Activated B cell treated with CpG ODN at 0.5 μM for 24 hours (primary cell): ENCODE data around the gene APBA1. TPM values are rescaled to one million over a fixed set of nuclear protein-coding genes. Genes with fewer than 3 reads are reported as not detected.

Source experiments
- ATAC-seq: fragments of 200-7000 bp; cut with Tn5 transposase; one replicate; pipeline ENCODE4 v1.10.0; 2021; ENCODE audit warnings: low read depth, mild to moderate bottlenecking, moderate library complexity
- CTCF ChIA-PET: fragments of 350-600 bp; sonication (Branson Sonifier 250); formaldehyde crosslinking; loops from one replicate; lab custom pipeline; 2021; ENCODE audit warnings: antibody characterized with exemption; lab: Charles Lee
- POLR2A ChIA-PET: fragments of 350-600 bp; sonication (Branson Sonifier 250); formaldehyde crosslinking; loops from one replicate; lab custom pipeline; 2021; ENCODE audit warnings: antibody characterized with exemption; lab: Charles Lee
- DNase-seq: peaks from one replicate; pipeline ENCODE4 v3.0.0; 2022
- H3K27ac Mint-ChIP-seq: one replicate; pipeline ENCODE4 v1.8.0; 2020; ENCODE audit warnings: mixed read lengths
- H3K27me3 Mint-ChIP-seq: one replicate; pipeline ENCODE4 v1.8.0; 2021; ENCODE audit warnings: mixed read lengths
- H3K36me3 Mint-ChIP-seq: one replicate; pipeline ENCODE4 v1.8.0; 2021; ENCODE audit warnings: low read depth, mixed read lengths
- H3K4me1 Mint-ChIP-seq: one replicate; pipeline ENCODE4 v1.8.0; 2021; ENCODE audit warnings: mixed read lengths
- H3K4me3 Mint-ChIP-seq: one replicate; pipeline ENCODE4 v1.8.0; 2020; ENCODE audit warnings: mild to moderate bottlenecking, mixed read lengths
- H3K9me3 Mint-ChIP-seq: one replicate; pipeline ENCODE4 v1.8.0; 2020; ENCODE audit warnings: mixed read lengths
- intact Hi-C: fragments of 100-400 bp; cut with micrococcal nuclease; formaldehyde crosslinking; loops from one replicate; pipeline ENCODE4 v1.15.1; 2024
- total RNA-seq: library from RNA; stranded (reverse); gene quantifications from 2 replicates; pipeline ENCODE4 v1.2.3, GENCODE V29; 2022
- TF ChIP-seq, protein P1 (sequence below): fragments of 200-600 bp; IDR thresholded peaks from one replicate; pipeline ENCODE4 v1.8.0; 2022; ENCODE audit warnings: antibody characterized with exemption, mild to moderate bottlenecking

The APBA1 gene
- total RNA-seq, 1 donor from 2014 or later: not detected

DNA sequence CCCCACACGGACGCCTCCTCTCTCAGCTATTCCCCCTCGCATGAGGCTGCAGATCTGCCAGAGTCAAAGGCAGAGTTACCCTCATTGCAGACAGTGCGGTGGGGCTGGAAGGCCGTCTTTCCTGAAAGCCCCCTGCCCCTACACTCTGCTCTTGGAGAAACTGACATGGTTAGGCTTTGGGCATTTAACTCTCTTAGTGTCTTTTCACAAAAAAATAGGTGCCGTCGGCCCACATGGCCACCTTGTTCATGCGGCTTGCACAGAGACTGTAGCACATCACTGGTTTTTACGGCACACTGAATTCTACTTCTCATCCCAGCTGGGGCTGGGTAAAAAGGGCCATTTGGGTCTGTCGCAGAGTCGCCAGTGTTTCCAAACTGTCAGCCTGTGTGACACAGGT lies 239.5 kb downstream of the APBA1 start:
- no peaks in the 10 kb centered on the region for H3K9me3 Mint-ChIP-seq
- H3K36me3 Mint-ChIP-seq: no peaks in the 10 kb centered on the region
- DNase-seq (no peak), ATAC-seq (no peak)
- CTCF ChIA-PET: interaction anchor here (0.6 kb wide), 1 partner anchor 13 kb away, joined by 3 read pairs; no protein-coding TSS in a partner anchor
- intact Hi-C loops: no loop called here
- TF ChIP-seq, protein P1, sequence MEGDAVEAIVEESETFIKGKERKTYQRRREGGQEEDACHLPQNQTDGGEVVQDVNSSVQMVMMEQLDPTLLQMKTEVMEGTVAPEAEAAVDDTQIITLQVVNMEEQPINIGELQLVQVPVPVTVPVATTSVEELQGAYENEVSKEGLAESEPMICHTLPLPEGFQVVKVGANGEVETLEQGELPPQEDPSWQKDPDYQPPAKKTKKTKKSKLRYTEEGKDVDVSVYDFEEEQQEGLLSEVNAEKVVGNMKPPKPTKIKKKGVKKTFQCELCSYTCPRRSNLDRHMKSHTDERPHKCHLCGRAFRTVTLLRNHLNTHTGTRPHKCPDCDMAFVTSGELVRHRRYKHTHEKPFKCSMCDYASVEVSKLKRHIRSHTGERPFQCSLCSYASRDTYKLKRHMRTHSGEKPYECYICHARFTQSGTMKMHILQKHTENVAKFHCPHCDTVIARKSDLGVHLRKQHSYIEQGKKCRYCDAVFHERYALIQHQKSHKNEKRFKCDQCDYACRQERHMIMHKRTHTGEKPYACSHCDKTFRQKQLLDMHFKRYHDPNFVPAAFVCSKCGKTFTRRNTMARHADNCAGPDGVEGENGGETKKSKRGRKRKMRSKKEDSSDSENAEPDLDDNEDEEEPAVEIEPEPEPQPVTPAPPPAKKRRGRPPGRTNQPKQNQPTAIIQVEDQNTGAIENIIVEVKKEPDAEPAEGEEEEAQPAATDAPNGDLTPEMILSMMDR: no peak
- POLR2A ChIA-PET: no interaction called here
- no peak overlapping the region for H3K4me3 Mint-ChIP-seq
- H3K27ac Mint-ChIP-seq: no peak overlapping the region
- H3K4me1 Mint-ChIP-seq: no peaks in the 10 kb centered on the region
- no peaks in the 10 kb centered on the region for H3K27me3 Mint-ChIP-seq

DNA sequence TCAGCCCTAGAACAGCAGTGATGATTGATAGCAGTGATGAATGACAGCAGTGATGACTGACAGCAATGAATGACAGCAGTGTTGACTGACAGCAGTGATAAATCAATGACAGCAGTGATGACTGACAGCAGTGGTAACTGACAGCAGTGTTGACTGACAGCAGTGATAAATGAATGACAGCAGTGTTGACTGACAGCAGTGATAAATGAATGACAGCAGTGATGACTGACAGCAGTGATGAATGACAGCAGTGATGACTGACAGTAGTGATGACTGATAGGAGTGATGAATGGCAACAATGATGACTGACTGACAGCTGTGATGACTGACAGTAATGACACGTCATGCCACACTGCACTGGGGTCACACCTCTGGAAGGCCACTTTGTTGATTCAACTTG lies 240.4 kb downstream of the APBA1 start:
- intact Hi-C loops: no loop called here
- Mint-ChIP-seq H3K4me1 (no peaks in the 10 kb centered on the region), H3K36me3 (no peaks in the 10 kb centered on the region), H3K27me3 (no peaks in the 10 kb centered on the region), H3K4me3 (no peak overlapping the region), H3K27ac (no peak overlapping the region), H3K9me3 (no peaks in the 10 kb centered on the region)
- ATAC-seq (no peak), DNase-seq (no peak)
- CTCF ChIA-PET: interaction anchor here (0.6 kb wide), 1 partner anchor 12 kb away, joined by 3 read pairs; no protein-coding TSS in a partner anchor
- POLR2A ChIA-PET: no interaction called here
- TF ChIP-seq, protein P1: no peak

DNA sequence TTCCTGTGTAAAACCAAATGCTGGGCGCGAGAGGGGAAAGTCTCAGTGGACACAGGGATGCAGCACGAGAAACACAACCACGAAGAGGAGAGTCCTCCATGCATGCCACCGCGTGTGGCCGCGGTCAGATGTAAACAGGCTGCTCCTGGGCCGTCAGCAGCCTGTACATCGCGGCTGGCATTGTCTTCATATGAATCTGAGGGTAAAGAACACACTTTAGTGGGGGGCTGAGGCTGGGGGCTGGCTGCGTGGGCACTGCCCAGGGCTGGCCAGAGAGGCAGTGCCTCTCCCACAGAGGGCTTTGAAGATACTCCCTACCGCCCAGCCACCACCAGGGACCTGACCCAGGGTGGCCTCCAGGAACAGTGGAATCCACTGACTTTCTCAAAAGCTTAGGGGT lies 241.0 kb downstream of the APBA1 start:
- no peak overlapping the region for H3K4me3 Mint-ChIP-seq
- no peak overlapping the region for H3K27ac Mint-ChIP-seq
- TF ChIP-seq, protein P1: no peak
- H3K4me1 Mint-ChIP-seq: no peaks in the 10 kb centered on the region
- no peaks in the 10 kb centered on the region for H3K27me3 Mint-ChIP-seq
- no peaks in the 10 kb centered on the region for H3K9me3 Mint-ChIP-seq
- H3K36me3 Mint-ChIP-seq: no peaks in the 10 kb centered on the region
- DNase-seq (no peak), ATAC-seq (no peak)
- POLR2A ChIA-PET: no interaction called here
- CTCF ChIA-PET: no interaction called here
- intact Hi-C loops: no loop called here

- no peaks in the 10 kb centered on the region for H3K36me3 Mint-ChIP-seq
- no peaks in the 10 kb centered on the region for H3K4me1 Mint-ChIP-seq
- TF ChIP-seq, protein P1: no peak
- DNase-seq (no peak), ATAC-seq (no peak)
- ChIA-PET POLR2A (no interaction called here), CTCF (no interaction called here)
- no peaks in the 10 kb centered on the region for H3K9me3 Mint-ChIP-seq
- H3K27ac Mint-ChIP-seq: no peak overlapping the region
- no peaks in the 10 kb centered on the region for H3K27me3 Mint-ChIP-seq
- H3K4me3 Mint-ChIP-seq: no peak overlapping the region
- intact Hi-C loops: no loop called here
These were observed 242.0 kb downstream of the APBA1 start for GRCh38 chr9:69430206-69430605.

DNA sequence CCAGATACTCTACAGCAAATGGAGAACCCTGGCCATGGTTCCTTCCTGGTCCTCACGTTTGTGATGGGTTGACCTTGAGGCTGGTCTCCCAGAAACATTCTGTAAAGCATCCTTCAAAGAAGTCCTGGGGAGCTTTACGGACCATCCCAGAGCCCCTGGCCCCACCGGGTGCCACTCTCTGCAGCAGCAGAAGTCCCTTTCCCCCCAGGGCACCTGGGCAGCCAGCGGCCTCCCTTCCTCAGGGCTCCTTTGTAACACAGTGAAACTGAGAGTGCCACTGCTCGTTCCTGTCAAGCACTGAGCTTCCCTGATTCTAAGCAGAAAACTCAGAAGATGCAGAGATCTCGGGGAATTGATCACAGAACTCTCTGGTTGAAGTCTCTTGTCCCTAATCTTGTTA lies 242.9 kb downstream of the APBA1 start:
- TF ChIP-seq, protein P1: no peak
- DNase-seq (no peak), ATAC-seq (no peak)
- CTCF ChIA-PET: no interaction called here
- Mint-ChIP-seq H3K27me3 (peaks cover 3% of the 10 kb centered on the region), H3K4me3 (no peak overlapping the region), H3K36me3 (no peaks in the 10 kb centered on the region), H3K27ac (no peak overlapping the region), H3K4me1 (no peaks in the 10 kb centered on the region), H3K9me3 (no peaks in the 10 kb centered on the region)
- POLR2A ChIA-PET: no interaction called here
- intact Hi-C loops: no loop called here
